HEK293T (cell line): ENCODE data around the gene ADGRB2.

Source experiments
- CTCF ChIA-PET: fragments of 350-600 bp; formaldehyde crosslinking; extraction: SDS; loops from one replicate; lab custom pipeline; 2021; ENCODE audit warnings: antibody characterized with exemption, inconsistent platforms; lab: Yijun Ruan, JAX
- POLR2A ChIA-PET: fragments of 350-600 bp; formaldehyde crosslinking; extraction: SDS; loops from one replicate; lab custom pipeline; 2020; ENCODE audit warnings: antibody characterized with exemption, inconsistent platforms; lab: Yijun Ruan, JAX
- DNase-seq: peaks from one replicate; pipeline ENCODE4 v3.0.0; 2012; ENCODE audit warnings: mixed read lengths; ENCODE audit errors: extremely low spot score
- ARNT ChIP-seq: fragments of 450-650 bp; IDR thresholded peaks from 2 replicates; pipeline ENCODE4 v1.6.1; 2017; ENCODE audit warnings: mild to moderate bottlenecking
- BHLHE40 ChIP-seq: fragments of 450-650 bp; IDR thresholded peaks from 2 replicates; pipeline ENCODE4 v1.6.1; 2016; ENCODE audit warnings: mild to moderate bottlenecking, moderate library complexity, borderline replicate concordance
- CTBP1 ChIP-seq: fragments of 450-650 bp; IDR thresholded peaks from 2 replicates; pipeline ENCODE4 v1.6.1; 2016; ENCODE audit warnings: borderline replicate concordance
- ELF4 ChIP-seq: fragments of 450-650 bp; IDR thresholded peaks from 2 replicates; pipeline ENCODE4 v1.6.1; 2017; ENCODE audit warnings: antibody characterized with exemption
- FOXA1 ChIP-seq: fragments of 450-650 bp; IDR thresholded peaks from 2 replicates; pipeline ENCODE4 v1.6.1; 2016; ENCODE audit warnings: mild to moderate bottlenecking
- FOXK2 ChIP-seq: fragments of 450-650 bp; IDR thresholded peaks from 2 replicates; pipeline ENCODE4 v1.6.1; 2016; ENCODE audit warnings: mild to moderate bottlenecking
- FOXM1 ChIP-seq: fragments of 450-650 bp; IDR thresholded peaks from 2 replicates; pipeline ENCODE4 v1.6.1; 2017; ENCODE audit warnings: mild to moderate bottlenecking, borderline replicate concordance
- HDGF ChIP-seq: fragments of 450-650 bp; IDR thresholded peaks from 2 replicates; pipeline ENCODE4 v1.6.1; 2017; ENCODE audit warnings: antibody characterized with exemption, borderline replicate concordance
- L3MBTL2 ChIP-seq: fragments of 450-650 bp; conservative IDR thresholded peaks from 2 replicates; pipeline ENCODE4 v1.6.1; 2016; ENCODE audit warnings: mild to moderate bottlenecking
- LEF1 ChIP-seq: fragments of 450-650 bp; IDR thresholded peaks from 2 replicates; pipeline ENCODE4 v1.6.1; 2017; ENCODE audit warnings: mild to moderate bottlenecking, borderline replicate concordance
- NFRKB ChIP-seq: fragments of 450-650 bp; IDR thresholded peaks from 2 replicates; pipeline ENCODE4 v1.6.1; 2016; ENCODE audit warnings: mild to moderate bottlenecking, moderate library complexity
- PKNOX1 ChIP-seq: fragments of 450-650 bp; IDR thresholded peaks from 2 replicates; pipeline ENCODE4 v1.6.1; 2016
- SP1 ChIP-seq: fragments of 450-650 bp; IDR thresholded peaks from 2 replicates; pipeline ENCODE4 v1.6.1; 2017
- SUZ12 ChIP-seq: fragments of 450-650 bp; IDR thresholded peaks from 2 replicates; pipeline ENCODE4 v1.6.1; 2016; ENCODE audit warnings: mild to moderate bottlenecking
- TARDBP ChIP-seq: fragments of 450-650 bp; IDR thresholded peaks from 2 replicates; pipeline ENCODE4 v1.6.1; 2016
- ZNF384 ChIP-seq: fragments of 450-650 bp; IDR thresholded peaks from 2 replicates; pipeline ENCODE4 v1.6.1; 2016

ADGRB2 gene

GRCh38 chr1:31764312-31765040, at the start of gene ADGRB2:
Gene ADGRB2, minus strand, starts transcription at chr1:31764340. Its CDS starts 7,119 bp downstream, at chr1:31757221.
- ChIA-PET POLR2A (no interaction called here), CTCF (interaction anchor here (0.8 to 3.2 kb wide), 2 partner anchors 25 to 26 kb away, joined by 3 to 17 read pairs; no protein-coding TSS in a partner anchor)
- DNase-seq = peak; percentile 83
- TF ChIP-seq HDGF (peak; percentile 91; the same call in 1 of the 2 replicates), L3MBTL2 (peak; percentile 49; the same call in 1 of the 2 replicates), NFRKB (no peak)

DNA sequence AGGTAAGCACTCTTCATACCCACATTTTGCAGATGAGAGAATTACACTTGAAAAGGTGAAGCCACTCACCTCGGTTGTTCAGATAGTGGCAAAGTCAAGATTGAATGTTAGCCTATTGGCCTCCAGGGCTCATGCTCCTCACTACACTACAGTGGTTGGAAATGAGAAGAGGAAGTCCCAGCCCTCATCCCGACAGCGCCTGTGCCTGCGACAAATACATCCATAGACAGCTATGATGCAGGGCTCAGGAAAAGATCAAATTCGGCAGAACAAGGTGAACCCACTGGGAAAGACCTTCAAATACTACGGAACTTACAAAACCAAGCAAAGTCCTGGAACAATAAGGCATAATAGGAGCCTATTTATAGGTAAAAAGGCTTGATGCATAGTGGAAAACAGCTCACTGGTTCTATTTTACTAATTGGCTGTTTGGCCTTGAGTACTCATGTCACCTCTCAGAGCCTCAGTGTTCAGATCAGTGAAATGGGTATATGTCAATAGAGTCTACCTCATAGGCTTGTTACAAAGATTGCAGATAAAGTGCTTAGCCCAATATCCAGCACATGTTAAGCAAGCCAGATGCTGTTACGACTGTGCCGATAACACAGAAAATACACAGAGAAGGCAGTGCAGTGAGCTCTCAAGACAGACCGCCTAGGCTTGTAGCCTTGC, 48.2 kb upstream of the ADGRB2 start:
- ChIA-PET CTCF (no interaction called here), POLR2A (no interaction called here)
- TF ChIP-seq ARNT = no peak
- TF ChIP-seq BHLHE40 = no peak
- no peak for TF ChIP-seq LEF1
- TF ChIP-seq TARDBP = no peak
- TF ChIP-seq SP1 = no peak
- no peak for TF ChIP-seq CTBP1
- TF ChIP-seq L3MBTL2 = no peak
- TF ChIP-seq FOXA1 = no peak
- no peak for TF ChIP-seq SUZ12
- DNase-seq = no peak

DNA sequence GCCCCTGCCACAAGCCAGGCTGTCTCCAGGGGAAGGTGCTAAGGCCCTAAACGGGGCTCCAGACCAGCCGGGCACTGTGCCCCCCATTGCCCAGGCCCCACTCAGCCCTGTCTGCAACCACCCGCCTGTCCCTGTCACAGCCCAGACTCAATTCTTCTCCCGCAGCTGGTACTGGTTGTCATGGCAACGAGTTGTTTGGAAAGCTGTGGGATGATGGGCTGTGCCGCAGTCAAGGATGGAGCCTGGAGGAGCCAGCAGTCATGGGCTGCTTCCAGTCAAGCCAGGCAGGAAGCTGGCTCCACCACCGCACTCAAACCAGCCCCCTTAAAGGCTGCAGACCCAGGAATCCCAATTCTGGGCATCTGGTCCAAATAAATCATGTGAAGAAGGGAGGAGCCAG, 47.5 kb upstream of the ADGRB2 start:
- no peak for DNase-seq
- POLR2A ChIA-PET = no interaction called here
- no peak for TF ChIP-seq LEF1
- TF ChIP-seq L3MBTL2 = no peak
- TF ChIP-seq NFRKB = no peak
- no peak for TF ChIP-seq ELF4
- TF ChIP-seq FOXM1 = no peak
- no peak for TF ChIP-seq TARDBP
- no peak for TF ChIP-seq FOXA1
- no peak for TF ChIP-seq HDGF
- TF ChIP-seq ZNF384 = no peak
- TF ChIP-seq PKNOX1 = no peak
- TF ChIP-seq SUZ12 = no peak
- TF ChIP-seq SP1 = no peak
- no peak for TF ChIP-seq BHLHE40
- no peak for TF ChIP-seq ARNT
- TF ChIP-seq FOXK2 = no peak
- TF ChIP-seq CTBP1 = no peak
- CTCF ChIA-PET = no interaction called here

DNA sequence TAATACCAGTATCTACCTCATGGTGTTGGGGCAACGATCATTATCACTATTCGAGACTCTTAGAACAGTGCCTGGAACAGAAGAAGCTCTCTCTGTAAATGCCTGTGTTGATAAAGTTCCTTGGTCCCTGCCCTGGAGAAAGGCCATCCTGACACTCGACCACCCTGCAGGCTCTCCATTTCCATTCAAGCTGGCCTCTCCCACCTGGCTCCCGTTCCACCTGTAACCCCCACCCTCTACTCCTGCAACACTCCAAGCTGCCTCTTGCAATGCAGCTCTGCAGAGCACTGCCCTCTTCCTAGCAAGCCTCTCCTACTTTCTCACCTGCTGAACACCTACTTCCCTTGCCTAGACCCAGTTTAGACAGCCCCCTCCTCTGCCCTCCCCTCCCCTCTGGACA, 45.6 kb upstream of the ADGRB2 start:
- ChIA-PET POLR2A (no interaction called here), CTCF (no interaction called here)
- TF ChIP-seq HDGF (no peak), LEF1 (no peak), FOXM1 (no peak), CTBP1 (no peak), TARDBP (no peak), FOXA1 (no peak), NFRKB (no peak), BHLHE40 (no peak), SP1 (no peak)
- no peak for DNase-seq

- TF ChIP-seq PKNOX1 = no peak
- no peak for TF ChIP-seq SUZ12
- TF ChIP-seq LEF1 = no peak
- POLR2A ChIA-PET = no interaction called here
- CTCF ChIA-PET = interaction anchor here (0.7 kb wide), 1 partner anchor 89 kb away, joined by 3 read pairs; no protein-coding TSS in a partner anchor
These were observed 43.3 kb upstream of the ADGRB2 start for GRCh38 chr1:31807273-31808048.

DNA sequence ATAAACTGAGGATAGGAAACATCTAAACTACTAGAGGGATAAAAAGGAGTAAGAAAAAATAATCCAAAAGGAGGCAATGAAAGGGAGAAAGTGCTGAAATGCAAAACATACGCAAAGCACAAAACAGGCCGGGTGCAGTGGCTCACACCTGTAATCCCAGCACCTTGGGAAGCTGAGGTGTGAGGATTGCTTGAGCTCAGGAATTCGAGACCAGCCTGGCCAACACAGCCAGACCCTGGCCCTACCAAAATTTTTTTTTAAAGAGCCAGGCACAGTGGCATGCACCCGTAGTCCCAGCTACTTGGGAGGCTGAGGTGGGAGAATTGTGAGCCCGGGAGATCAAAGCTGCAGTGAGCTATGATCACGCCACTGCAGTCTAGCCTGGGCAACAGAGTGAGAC, 41.2 kb upstream of the ADGRB2 start:
- DNase-seq = no peak
- CTCF ChIA-PET = no interaction called here
- POLR2A ChIA-PET = interaction anchor here (0.6 kb wide), 1 partner anchor 144 kb away, joined by 3 read pairs; no protein-coding TSS in a partner anchor
- TF ChIP-seq PKNOX1 (no peak), BHLHE40 (no peak), ZNF384 (no peak), SUZ12 (no peak), HDGF (no peak), FOXM1 (no peak), NFRKB (no peak), ELF4 (no peak)

More at GRCh38 chr1:31807273-31808048, 43.3 kb upstream of the ADGRB2 start:
- DNase-seq = no peak
